ENCODE data around the gene CPEB3.

DNA sequence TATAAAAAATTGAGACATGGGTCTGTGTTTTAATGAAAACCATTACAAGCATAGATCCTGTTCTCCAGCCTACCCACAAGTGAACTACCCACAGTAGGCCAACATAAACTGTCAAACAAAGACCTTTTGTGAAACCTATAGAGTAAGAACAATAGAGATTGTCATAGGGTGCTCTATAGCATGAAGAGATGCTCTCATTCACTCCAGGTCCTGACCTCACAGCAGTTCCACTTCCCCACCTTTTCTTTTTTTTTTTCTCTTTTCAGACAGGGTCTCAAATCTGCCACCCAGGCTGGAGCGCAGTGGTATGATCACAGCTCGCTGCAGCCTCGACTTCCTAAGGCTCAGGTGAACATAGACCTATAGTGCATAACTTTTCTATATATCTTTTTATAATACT lies 72.3 kb downstream of the CPEB3 start:
- no peak for TF ChIP-seq POLR2AphosphoS5 (IDR thresholded peaks at IDR 0.05; ENCODE audit: low read depth, low read length)
- TF ChIP-seq FOXP2 (optimal IDR thresholded peaks at IDR 0.05; ENCODE audit: borderline replicate concordance, extremely low read depth, extremely low read length, insufficient read depth): no peak
- no peak for TF ChIP-seq SIN3A (IDR thresholded peaks at IDR 0.05; ENCODE audit: borderline replicate concordance, insufficient read depth, low read length)
- TF ChIP-seq, protein P1, sequence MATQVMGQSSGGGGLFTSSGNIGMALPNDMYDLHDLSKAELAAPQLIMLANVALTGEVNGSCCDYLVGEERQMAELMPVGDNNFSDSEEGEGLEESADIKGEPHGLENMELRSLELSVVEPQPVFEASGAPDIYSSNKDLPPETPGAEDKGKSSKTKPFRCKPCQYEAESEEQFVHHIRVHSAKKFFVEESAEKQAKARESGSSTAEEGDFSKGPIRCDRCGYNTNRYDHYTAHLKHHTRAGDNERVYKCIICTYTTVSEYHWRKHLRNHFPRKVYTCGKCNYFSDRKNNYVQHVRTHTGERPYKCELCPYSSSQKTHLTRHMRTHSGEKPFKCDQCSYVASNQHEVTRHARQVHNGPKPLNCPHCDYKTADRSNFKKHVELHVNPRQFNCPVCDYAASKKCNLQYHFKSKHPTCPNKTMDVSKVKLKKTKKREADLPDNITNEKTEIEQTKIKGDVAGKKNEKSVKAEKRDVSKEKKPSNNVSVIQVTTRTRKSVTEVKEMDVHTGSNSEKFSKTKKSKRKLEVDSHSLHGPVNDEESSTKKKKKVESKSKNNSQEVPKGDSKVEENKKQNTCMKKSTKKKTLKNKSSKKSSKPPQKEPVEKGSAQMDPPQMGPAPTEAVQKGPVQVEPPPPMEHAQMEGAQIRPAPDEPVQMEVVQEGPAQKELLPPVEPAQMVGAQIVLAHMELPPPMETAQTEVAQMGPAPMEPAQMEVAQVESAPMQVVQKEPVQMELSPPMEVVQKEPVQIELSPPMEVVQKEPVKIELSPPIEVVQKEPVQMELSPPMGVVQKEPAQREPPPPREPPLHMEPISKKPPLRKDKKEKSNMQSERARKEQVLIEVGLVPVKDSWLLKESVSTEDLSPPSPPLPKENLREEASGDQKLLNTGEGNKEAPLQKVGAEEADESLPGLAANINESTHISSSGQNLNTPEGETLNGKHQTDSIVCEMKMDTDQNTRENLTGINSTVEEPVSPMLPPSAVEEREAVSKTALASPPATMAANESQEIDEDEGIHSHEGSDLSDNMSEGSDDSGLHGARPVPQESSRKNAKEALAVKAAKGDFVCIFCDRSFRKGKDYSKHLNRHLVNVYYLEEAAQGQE (IDR thresholded peaks at IDR 0.05; ENCODE audit: insufficient read depth in 1 of 2, low read depth in 2 of 2, low read length in 2 of 2): no peak
- no peak for TF ChIP-seq TAF1 (IDR thresholded peaks at IDR 0.05; ENCODE audit: borderline replicate concordance, insufficient read depth, low read length)
